ENCODE measurements around the gene WWOX.
"Not testable (repeated sequence)": the region's sequence is repeated elsewhere in the genome, so short reads cannot be mapped to it uniquely, and the experiment has no call there.

WWOX gene

DNA sequence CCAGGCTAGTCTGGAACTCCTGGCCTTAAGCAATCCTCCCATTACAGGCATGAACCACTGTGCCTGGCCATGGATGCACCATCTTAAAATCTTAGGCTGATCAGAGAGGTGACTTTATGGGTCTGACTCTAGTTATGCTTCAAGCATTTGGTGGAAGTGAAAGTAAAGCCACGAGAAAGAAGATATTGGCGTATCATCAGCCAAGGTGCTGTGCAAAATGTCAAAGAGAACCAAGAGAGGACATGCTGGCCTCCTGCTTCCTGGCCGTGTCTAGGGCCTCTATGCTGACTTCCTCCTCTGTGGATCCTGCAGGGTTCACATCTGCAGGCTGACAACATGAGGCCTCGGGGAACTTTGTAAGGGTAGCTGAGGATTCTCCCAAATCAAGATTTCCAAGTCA is 1115.8 kb downstream of the WWOX start:
- DNase-seq, result no peak

DNA sequence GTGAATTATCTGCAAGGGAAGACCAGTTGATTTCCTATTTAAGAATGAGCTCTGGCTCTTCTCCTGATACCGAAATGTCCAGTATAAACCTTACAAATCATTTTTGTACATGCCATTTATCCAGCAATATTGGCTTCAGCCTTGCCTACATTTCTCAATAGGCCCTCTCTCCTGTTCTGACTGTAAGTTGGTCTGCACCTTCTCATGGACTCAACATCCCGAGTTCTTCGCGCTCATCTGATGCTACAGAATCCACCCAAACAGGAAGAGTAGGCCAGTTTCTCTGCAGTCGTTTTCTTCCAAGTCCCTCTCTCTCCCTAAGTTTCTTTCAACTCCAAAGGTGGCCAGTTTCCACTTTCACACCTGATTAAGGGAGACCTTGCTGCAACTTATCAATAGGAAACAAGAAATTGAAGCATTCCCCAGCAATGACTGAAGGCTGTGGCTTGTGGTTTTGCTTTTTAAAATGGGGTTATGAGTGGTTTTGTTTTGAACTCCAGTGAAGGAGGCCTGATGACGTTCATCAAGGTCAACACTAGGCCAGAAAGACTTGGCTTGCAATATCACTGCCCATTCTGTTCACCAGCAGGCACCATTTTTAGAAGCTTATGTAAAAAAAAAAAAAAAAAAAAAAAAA is 1118.0 kb downstream of the WWOX start:
- no peak for DNase-seq

- DNase-seq, result no peak
Observed at GRCh38 chr16:79218351-79218750, 1118.9 kb downstream of the WWOX start.

DNA sequence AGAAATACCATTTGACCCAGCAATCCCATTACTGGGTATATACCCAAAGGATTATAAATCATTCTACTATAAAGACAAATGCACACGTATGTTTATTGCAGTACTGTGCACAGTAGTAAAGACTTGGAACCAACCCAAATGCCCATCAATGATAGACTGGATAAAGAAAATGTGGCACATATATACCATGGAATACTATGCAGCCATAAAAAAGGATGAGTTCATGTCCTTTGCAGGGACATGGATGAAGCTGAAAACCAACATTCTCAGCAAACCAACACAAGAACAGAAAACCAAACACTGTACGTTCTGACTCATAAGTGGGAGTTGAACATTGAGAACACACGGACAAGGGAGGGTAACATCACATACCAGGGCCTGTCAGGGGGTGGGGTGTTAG is 1126.5 kb downstream of the WWOX start:
- not testable (repeated sequence) for DNase-seq

- DNase-seq, result no peak
Observed at GRCh38 chr16:79229361-79229760, 1129.9 kb downstream of the WWOX start.

GRCh38 chr16:79245700-79246099 is 1146.2 kb downstream of the WWOX start:
- DNase-seq, result not testable (repeated sequence)

DNA sequence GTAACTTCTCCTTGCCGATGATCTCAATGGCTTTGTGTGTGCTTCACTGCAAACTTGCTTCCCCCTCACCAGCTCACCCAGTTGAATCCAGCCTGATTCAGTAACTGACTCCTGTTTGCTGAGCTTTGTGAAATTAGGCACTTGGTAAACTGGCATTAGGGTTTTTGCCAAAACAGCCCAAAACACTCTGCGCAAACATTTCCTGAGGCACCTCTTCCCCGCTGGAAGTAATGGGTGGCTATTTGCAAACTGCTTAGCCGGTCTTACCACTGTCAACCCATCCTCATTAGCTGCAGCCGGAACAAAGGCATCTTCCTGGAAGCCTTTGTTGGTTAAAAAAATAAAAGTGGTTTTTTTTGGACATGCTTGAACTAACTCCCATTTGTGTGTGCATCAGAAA is 1147.9 kb downstream of the WWOX start:
- DNase-seq, result no peak

DNA sequence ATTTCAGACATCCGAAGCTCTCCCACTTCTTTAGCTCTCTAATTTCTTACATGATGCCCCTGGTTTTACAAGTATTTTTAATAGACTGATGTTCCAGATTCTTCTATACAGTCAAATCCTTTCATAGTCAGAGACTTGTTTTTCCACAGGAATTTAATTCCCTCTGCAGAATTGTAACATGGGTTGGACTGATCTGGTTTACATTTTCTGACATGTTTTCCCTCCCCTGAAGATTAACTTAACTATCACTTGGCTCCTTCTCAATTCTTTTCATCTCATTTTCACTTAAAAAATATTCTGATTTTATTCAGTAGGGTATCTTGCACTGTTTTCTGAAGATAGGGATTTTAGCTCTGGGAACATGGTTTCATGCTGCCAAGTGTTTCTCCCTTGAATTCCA is 1148.9 kb downstream of the WWOX start:
- no peak for DNase-seq

GRCh38 chr16:79250502-79251098 is 1151.1 kb downstream of the WWOX start:
- no peak for DNase-seq

DNA sequence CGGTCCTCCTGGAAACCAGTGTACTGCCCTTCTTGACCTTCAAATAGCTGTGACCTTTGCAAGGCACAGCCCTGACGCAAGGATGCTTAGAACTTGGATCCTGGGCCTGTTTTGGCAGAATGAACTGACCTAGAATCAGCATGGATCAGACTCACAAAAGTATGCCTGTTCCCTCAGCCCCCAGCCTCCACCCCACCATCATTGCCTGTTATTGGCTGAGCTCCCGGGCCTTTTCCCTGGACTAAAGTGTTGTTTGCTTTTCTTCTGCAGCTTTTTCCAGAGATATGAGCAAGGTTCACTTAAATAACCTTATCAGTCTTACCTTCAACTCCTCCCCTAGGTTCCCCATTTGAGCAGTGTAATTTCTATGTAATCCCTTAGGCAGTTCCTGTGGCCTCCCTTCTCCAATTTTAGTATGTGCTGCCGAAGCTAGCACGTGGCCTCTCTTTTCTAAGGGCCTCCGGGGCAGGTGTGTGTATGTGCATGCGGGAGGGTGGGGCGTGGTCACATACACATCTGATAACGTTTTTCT is 1153.7 kb downstream of the WWOX start:
- peak in 11 of 56 donors; percentile 1 to 34 (median 4) for DNase-seq

GRCh38 chr16:79257953-79258490 is 1158.6 kb downstream of the WWOX start:
- no peak for DNase-seq

DNA sequence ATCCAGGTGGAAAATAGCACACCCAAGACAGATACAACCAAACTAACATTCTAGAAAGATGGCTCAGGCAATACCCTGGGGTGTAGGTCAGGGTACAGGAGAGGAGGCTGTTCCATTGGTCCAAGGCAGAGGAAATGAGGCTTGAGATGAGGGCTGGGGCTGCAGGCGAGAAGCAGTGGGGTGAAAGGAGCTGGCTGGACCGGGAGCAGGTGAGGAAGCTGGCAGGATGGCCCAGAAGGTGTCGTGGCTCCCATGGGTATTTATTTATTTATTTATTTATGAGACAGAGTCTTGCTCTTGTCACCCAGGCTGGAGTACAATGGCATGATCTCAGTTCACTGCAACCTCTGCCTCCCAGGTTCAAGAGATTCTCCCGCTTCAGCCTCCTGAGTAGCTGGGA is 1161.4 kb downstream of the WWOX start:
- DNase-seq, result not testable (repeated sequence)

GRCh38 chr16:79261481-79261940 is 1162.1 kb downstream of the WWOX start:
- DNase-seq, result peak in 16 of 56 donors; percentile 1 to 51 (median 8)

DNA sequence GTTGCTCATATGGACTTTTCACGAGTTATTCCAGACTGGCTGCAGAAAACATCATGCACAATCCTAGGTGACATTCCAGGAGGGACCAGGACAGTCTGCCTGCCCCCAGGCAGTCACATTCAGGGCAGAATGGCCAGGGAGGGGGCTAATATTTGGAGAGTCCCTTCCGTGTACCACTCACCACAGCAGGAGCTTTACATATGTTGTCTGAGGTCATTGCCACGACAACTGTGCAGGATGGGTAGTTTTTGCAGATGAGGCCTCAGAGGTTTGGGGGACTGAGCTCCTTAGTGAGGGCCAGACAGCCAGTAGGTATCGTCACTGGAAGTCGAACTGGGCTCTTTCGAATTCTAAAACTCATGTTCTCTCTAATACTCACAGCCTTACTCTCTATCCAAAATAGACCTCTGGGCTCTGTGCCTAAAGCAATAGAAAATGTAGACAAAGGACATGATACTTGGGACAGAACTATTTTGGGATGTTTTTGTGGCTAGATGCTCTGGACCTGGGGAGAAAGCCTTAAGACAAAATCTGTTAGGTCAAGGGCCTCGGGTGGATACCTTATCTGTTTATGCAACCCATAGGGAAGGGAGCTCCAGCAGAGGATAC is 1162.6 kb downstream of the WWOX start:
- no peak for DNase-seq
